Upper lobe of left lung (tissue), 6 donors: ENCODE measurements around the gene CEP63. TPM values are rescaled to one million over a fixed set of nuclear protein-coding genes. Genes with fewer than 3 reads are reported as not detected.
A peak's percentile ranks its signal among the peaks of the same experiment; 100 is the strongest.

Source experiments
- ATAC-seq, 2 donors: fragments of 200-7000 bp; cut with Tn5 transposase; one replicate each; pipeline ENCODE4 v1.9.1; 2022; ENCODE audit warnings: mild to moderate bottlenecking in 2 of 2, moderate library complexity in 2 of 2; ENCODE audit not compliant: low FRiP score in 2 of 2
- DNase-seq, 2 donors: peaks; one replicate each; pipeline ENCODE4 v3.0.0-alpha.2; 2019 to 2020
- H3K27ac ChIP-seq, 4 donors: fragments of 200-600 bp; sonication (generic); one replicate each; pipeline ENCODE4 v1.5.1; 2016 to 2019
- H3K27me3 ChIP-seq, 4 donors: fragments of 200-600 bp; sonication (generic); one replicate each; pipeline ENCODE4 v1.5.1; 2017 to 2019
- H3K36me3 ChIP-seq, 4 donors: fragments of 200-600 bp; sonication (generic); one replicate each; pipeline ENCODE4 v1.5.1; 2016 to 2019
- H3K4me1 ChIP-seq, 4 donors: fragments of 200-600 bp; sonication (generic); one replicate each; pipeline ENCODE4 v1.5.1; 2018 to 2019
- H3K4me3 ChIP-seq, 4 donors: fragments of 200-600 bp; sonication (generic); one replicate each; pipeline ENCODE4 v1.5.1; 2017 to 2019; ENCODE audit warnings: mild to moderate bottlenecking in 2 of 4, moderate library complexity in 1 of 4
- H3K9me3 ChIP-seq, 4 donors: fragments of 200-600 bp; sonication (generic); one replicate each; pipeline ENCODE4 v1.5.1; 2018 to 2019
- CTCF ChIP-seq, 6 experiments: fragments of 450-650 bp in 4 of 6; fragments of 200-600 bp in 2 of 6; sonication (generic) in 2 of 6; IDR thresholded peaks; one replicate each; pipeline ENCODE4 v1.5.1; 2016 to 2019; ENCODE audit warnings: antibody characterized with exemption in 6 of 6
- EP300 ChIP-seq, 4 donors: sonication (generic); formaldehyde crosslinking; IDR thresholded peaks; one replicate each; pipeline ENCODE4 v1.5.1; 2017; ENCODE audit warnings: antibody characterized with exemption in 4 of 4, control low read depth in 2 of 4
- POLR2A ChIP-seq, 4 donors: fragments of 450-650 bp; IDR thresholded peaks; one replicate each; pipeline ENCODE4 v1.5.1; 2016 to 2017; ENCODE audit warnings: antibody characterized with exemption in 4 of 4, mild to moderate bottlenecking in 2 of 4
- POLR2AphosphoS5 ChIP-seq, 2 donors: sonication (generic); formaldehyde crosslinking; IDR thresholded peaks; one replicate each; pipeline ENCODE4 v1.5.1; 2017; ENCODE audit warnings: antibody characterized with exemption in 2 of 2
- WGBS, 2 donors: methylation state at CpG; one replicate each; pipeline ENCODE4 v1.1.5; 2017 to 2018; 5-methylcytosine and 5-hydroxymethylcytosine counted together
- total RNA-seq, 6 donors: library from RNA; depleted of rRNA in 4 of 6; stranded (reverse); fragments of >200 nt in 4 of 6; gene quantifications; one replicate each; pipeline versions ENCODE4 v1.1.0 to v1.2.1, GENCODE V29; 2016 to 2021
- donor health status: DM: no; HTN: no; CAD: no; lungs with moderate emphysema.
- donor health status: DM: no; HTN: yes; CAD: no; lungs with severe emphysema.

The CEP63 gene
- total RNA-seq, 6 donors from 2014 or later = 13.8 to 44.0 (median 20.6) TPM

DNA sequence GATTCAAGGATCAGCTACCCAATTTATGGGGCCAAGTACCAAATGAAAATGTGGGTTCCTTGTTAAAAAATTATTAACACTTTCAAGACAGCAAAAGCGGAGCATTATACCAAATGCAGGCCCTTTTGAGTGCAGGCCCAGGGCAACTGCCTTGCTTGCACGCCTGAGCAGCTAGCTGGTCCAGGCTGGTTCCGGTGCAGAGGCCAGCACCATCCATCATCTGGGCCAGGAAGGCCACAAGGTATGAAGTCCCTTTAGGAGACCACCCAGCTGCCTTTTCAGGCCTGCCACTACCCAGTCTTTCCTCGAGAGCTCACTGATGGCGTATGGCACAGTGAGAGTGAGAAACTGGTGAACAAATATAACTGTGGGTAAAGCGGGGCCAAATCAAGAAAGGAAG is 13.0 kb upstream of the CEP63 start:
- peaks cover under 1 to 6% (median 4%) of the 10 kb centered on the region in 4 donors for H3K36me3 ChIP-seq
- H3K27ac ChIP-seq = no peak overlapping the region
- TF ChIP-seq CTCF (IDR thresholded peaks at IDR 0.05) = no peak
- no peak for TF ChIP-seq EP300 (IDR thresholded peaks at IDR 0.05)
- TF ChIP-seq POLR2A (IDR thresholded peaks at IDR 0.05) = no peak
- H3K4me1 ChIP-seq = peaks cover 9 to 24% (median 17%) of the 10 kb centered on the region in 4 donors
- no peaks in the 10 kb centered on the region for H3K27me3 ChIP-seq
- no peak overlapping the region for H3K4me3 ChIP-seq
- ATAC-seq (no peak), DNase-seq (no peak)
- no peaks in the 10 kb centered on the region for H3K9me3 ChIP-seq
- 95 to 96% methylated on average over 4 to 6 of the region's 6 CpGs for WGBS, 2 donors

DNA sequence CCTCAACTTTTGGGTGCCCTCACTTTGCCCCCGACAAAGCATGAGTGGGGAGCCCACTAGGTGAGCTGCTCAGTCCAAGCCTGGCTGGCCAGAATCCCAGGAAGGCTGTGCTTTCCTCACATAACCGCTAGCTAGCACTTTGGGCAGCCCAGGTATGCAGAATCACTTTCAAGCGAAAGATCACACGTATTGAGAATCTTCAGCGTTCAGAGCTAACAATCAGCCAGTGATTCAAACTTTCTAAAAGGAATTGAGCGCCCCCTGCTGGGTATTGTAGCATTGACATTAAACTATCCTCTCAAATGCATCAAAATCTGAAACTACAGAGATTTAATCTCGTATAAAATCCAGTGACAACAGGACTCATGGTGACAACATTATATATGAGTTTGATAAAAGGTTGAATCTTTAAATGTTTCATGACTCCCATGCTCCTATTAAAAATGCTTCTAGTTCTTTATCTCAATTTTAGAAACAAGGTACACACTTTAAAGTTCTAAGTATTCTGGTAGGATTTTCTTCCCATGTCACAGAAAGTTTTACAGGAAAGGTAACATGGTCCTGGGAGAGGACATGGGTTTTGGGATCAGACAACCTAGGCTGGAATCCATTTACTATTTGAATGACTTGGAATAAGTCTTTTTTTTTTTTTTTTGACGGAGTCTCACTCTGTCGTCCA is 11.8 kb upstream of the CEP63 start:
- no peak overlapping the region for H3K4me3 ChIP-seq
- H3K4me1 ChIP-seq = peaks cover 15 to 25% (median 17%) of the 10 kb centered on the region in 4 donors
- no peaks in the 10 kb centered on the region for H3K27me3 ChIP-seq
- ATAC-seq (peak; percentile 72 to 80), DNase-seq (peak in 1 of 2 donors; percentile 63)
- WGBS, 2 donors = 16 to 38% methylated on average over 6 to 9 of the region's 9 CpGs
- H3K36me3 ChIP-seq = peaks cover 12 to 16% (median 13%) of the 10 kb centered on the region in 4 donors
- TF ChIP-seq POLR2AphosphoS5 (IDR thresholded peaks at IDR 0.05) (peak in 1 of 2 donors; percentile 6), EP300 (IDR thresholded peaks at IDR 0.05) (no peak), POLR2A (IDR thresholded peaks at IDR 0.05) (no peak), CTCF (IDR thresholded peaks at IDR 0.05) (peak; percentile 68 to 87 (median 80))
- H3K27ac ChIP-seq = no peak overlapping the region
- no peaks in the 10 kb centered on the region for H3K9me3 ChIP-seq

DNA sequence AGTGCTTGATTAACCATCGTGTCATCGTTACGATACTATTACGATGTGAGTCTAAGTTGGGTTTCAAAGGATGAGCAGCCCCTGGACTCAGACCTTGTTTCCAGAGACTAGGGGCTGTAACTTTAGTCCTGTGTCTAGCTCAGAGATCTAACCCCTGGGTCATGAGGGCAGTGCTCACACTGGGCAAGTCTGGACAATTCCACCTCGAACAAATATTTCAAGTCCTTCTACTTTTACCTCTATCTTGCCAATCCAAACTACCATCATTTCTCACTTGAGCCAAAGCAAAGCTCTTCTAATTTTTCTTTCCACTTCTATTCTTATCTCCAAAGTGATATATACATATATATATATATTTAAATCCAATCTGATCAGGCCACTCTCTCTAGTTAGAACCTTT is 10.9 kb upstream of the CEP63 start:
- 93 to 95% methylated on average over 5 of the region's 5 CpGs for WGBS, 2 donors
- Histone ChIP-seq H3K9me3 (no peaks in the 10 kb centered on the region), H3K27ac (no peak overlapping the region), H3K4me3 (no peak overlapping the region), H3K36me3 (peaks cover 13 to 18% (median 14%) of the 10 kb centered on the region in 4 donors), H3K27me3 (no peaks in the 10 kb centered on the region), H3K4me1 (peaks cover 15 to 25% (median 17%) of the 10 kb centered on the region in 4 donors)
- no peak for TF ChIP-seq CTCF (IDR thresholded peaks at IDR 0.05)
- TF ChIP-seq POLR2AphosphoS5 (IDR thresholded peaks at IDR 0.05) = no peak
- no peak for TF ChIP-seq EP300 (IDR thresholded peaks at IDR 0.05)
- no peak for TF ChIP-seq POLR2A (IDR thresholded peaks at IDR 0.05)
- no peak for ATAC-seq
- DNase-seq = no peak

DNA sequence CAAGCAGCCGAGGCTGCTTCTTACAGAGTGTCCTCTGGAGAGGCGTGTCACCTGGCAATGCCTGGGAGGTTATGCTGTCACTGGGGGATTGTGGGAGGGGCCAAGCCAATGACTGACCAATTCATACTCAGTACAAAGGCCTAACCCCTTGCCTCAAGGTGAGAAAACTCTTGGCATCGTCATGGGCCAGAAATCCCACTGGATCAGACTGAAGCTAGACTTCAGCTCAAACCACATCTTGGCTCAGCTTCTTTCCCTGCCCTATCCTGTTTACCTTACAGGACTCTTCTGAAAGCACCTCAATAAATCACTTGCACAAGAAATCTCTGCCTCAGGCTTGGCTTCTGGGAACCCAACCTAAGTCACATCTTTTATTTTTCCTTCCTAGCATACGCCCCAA is 9.6 kb upstream of the CEP63 start:
- Histone ChIP-seq H3K9me3 (no peaks in the 10 kb centered on the region), H3K27me3 (no peaks in the 10 kb centered on the region), H3K36me3 (peaks cover 24 to 32% (median 25%) of the 10 kb centered on the region in 4 donors), H3K4me1 (peaks cover 10 to 25% (median 17%) of the 10 kb centered on the region in 4 donors), H3K27ac (peak overlapping the region in 3 of 4 donors; percentile 61 to 73 (median 71)), H3K4me3 (no peak overlapping the region)
- no peak for ATAC-seq
- TF ChIP-seq EP300 (IDR thresholded peaks at IDR 0.05) (no peak), POLR2A (IDR thresholded peaks at IDR 0.05) (no peak), POLR2AphosphoS5 (IDR thresholded peaks at IDR 0.05) (no peak), CTCF (IDR thresholded peaks at IDR 0.05) (no peak)
- WGBS, 2 donors = 62 to 63% methylated on average over 2 to 4 of the region's 4 CpGs
- no peak for DNase-seq

DNA sequence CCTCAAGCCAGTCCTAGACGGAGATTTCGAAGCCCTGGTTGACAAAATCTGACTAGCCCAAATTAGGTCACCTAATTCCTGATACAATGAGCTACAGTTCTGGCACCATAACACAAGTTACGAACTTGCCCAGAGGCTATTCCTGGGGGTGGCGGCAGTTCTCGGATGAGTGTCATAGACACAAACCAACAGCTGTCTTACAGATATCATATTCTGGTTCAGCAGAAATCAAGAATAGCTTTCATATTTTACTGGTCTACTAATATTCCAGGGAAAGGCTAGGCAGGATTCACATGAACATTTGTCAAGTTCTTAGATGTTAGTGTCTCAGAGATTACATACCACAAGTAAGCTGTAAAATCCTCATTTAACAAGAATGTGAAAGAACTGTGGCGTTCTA is 8.9 kb upstream of the CEP63 start:
- H3K36me3 ChIP-seq = peaks cover 26 to 39% (median 29%) of the 10 kb centered on the region in 4 donors
- H3K27me3 ChIP-seq = no peaks in the 10 kb centered on the region
- H3K4me3 ChIP-seq = no peak overlapping the region
- no peak for DNase-seq
- H3K27ac ChIP-seq = peak overlapping the region in 3 of 4 donors; percentile 61 to 73 (median 71)
- TF ChIP-seq CTCF (IDR thresholded peaks at IDR 0.05) = no peak
- peak in 1 of 2 donors; percentile 15 for TF ChIP-seq POLR2AphosphoS5 (IDR thresholded peaks at IDR 0.05)
- TF ChIP-seq POLR2A (IDR thresholded peaks at IDR 0.05) = no peak
- peaks cover 10 to 22% (median 17%) of the 10 kb centered on the region in 4 donors for H3K4me1 ChIP-seq
- no peaks in the 10 kb centered on the region for H3K9me3 ChIP-seq
- 91 to 93% methylated on average over 6 of the region's 6 CpGs for whole genome bisulfite sequencing, 2 donors
- ATAC-seq = peak; percentile 52 to 55
